Measurements from ENCODE around the gene LRRC2. TPM values are rescaled to one million over a fixed set of nuclear protein-coding genes. Genes with fewer than 3 reads are reported as not detected.

Gene LRRC2
- total RNA-seq, 4 donors from 2014 or later: 1.0 to 3.5 (median 3.3) TPM

DNA sequence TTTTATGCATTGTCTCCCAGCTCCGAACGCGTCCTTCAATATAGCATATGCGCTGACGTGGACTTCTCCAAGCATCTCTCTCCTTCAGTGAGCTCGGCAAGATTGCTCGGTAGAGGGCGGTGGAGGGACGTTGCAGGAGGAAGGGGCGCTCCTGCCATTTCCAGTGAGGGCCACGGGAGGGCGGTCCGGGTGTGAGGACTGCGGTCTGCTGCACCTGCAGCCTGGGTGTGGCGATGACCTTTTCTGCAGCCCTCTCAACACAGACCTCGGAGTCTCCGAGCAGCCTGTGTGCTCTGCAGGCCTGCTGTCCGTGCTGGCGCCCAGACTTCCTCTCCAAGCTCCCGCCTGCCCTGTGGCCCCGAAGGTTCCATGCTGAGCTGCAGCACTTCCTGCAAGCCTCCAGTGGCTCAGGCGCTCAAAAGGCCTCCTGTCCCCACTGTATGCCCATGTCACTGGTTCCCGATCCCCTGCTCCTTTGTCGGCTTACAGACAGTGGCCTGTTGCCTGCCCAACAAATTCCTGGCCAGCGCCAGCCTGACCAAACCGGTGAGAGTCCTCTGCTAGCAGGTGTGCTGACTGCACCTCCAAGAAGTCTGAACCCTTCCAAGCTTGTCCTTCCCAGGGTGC is 77.3 kb downstream of the LRRC2 start:
- peak; percentile 89 to 97 for DNase-seq (ENCODE audit: low spot score in 2 of 2)
- TF ChIP-seq, protein P1, sequence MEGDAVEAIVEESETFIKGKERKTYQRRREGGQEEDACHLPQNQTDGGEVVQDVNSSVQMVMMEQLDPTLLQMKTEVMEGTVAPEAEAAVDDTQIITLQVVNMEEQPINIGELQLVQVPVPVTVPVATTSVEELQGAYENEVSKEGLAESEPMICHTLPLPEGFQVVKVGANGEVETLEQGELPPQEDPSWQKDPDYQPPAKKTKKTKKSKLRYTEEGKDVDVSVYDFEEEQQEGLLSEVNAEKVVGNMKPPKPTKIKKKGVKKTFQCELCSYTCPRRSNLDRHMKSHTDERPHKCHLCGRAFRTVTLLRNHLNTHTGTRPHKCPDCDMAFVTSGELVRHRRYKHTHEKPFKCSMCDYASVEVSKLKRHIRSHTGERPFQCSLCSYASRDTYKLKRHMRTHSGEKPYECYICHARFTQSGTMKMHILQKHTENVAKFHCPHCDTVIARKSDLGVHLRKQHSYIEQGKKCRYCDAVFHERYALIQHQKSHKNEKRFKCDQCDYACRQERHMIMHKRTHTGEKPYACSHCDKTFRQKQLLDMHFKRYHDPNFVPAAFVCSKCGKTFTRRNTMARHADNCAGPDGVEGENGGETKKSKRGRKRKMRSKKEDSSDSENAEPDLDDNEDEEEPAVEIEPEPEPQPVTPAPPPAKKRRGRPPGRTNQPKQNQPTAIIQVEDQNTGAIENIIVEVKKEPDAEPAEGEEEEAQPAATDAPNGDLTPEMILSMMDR (IDR thresholded peaks at IDR 0.05): peak in 1 of 3 donors; percentile 94
- TF ChIP-seq POLR2A (IDR thresholded peaks at IDR 0.05): no peak
- no peak overlapping the region for H3K4me3 ChIP-seq (ENCODE audit: low read depth, poor library complexity, severe bottlenecking)
- intact Hi-C loops (cut with DNase I; ENCODE audit: low total_unique reads): loop anchor here (10.0 kb wide), 1 partner anchor 146 kb away; no protein-coding TSS in a partner anchor
- 12 to 19% methylated on average over 22 to 26 of the region's 26 CpGs for WGBS, 2 donors

DNA sequence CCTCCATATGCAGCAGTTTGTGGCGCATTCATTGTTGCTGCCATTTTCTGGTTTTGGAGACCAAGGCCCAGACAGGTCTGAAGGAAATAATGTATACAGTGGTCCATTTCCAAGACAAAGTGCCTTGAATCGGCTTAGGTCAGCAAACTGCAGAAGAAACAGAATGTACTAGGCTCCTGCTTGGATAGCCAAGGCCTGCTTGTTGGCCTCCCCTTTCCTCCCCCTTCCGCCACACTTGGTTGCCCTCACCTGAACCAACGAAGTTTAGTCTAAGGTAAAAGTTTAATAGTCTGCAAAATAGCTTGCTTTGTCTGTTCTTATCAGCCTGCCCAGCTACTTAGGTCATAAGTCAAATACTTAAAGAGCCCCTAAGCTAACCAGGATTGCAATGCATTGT is 80.3 kb downstream of the LRRC2 start:
- H3K4me3 ChIP-seq (ENCODE audit: low read depth, poor library complexity, severe bottlenecking): no peak overlapping the region
- intact Hi-C loops (cut with DNase I; ENCODE audit: low total_unique reads): loop anchor here (10.0 kb wide), 1 partner anchor 149 kb away; no protein-coding TSS in a partner anchor
- DNase-seq (ENCODE audit: low spot score in 2 of 2): peak in 1 of 2 donors; percentile 3
- TF ChIP-seq, protein P1 (IDR thresholded peaks at IDR 0.05): no peak
- TF ChIP-seq POLR2A (IDR thresholded peaks at IDR 0.05): no peak
- 90 to 95% methylated on average over 4 of the region's 4 CpGs for WGBS, 2 donors

DNA sequence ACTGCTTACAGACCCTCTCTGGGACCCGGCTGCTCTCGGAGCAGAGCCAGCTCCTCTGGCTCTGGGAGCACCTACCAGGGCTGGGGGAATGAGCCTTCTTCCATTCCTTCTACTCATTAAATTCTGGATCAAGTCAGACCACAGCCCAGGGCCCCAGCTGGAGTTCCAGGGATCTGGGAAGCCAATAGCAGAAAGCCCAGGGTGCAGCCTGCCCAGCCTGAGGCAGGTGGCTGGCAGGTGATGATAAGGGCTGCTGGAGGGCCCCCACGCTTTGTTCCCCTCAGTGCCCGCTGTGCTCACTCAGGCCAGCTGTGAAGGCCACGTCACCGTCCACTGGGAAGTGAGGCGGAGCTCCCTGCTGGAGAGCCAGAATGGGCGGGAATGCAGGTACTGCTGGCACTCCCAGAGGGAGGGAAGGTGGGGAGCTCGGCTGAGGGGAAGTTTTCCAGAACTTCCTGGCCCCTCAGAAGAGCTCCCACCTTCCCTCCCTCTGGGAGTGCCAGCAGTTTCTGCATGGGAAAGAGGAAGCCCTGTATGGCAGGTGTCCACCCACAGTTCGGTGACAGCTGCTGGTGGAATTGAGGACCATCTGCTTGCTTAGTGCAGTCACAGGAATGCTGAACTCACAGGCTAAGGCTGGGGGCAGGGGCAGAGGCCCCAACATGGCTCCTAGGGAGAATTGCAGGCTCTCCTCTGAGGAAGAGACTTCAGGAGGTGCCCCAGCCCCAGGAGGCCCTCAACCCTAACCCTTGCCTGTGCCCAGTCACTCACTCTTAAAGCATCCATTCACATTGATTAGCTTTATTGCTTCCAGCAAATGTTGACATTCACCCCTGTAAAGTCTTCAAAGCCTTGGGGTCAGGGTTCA is 81.0 kb downstream of the LRRC2 start:
- intact Hi-C loops (cut with DNase I; ENCODE audit: low total_unique reads): loop anchor here (10.0 kb wide), 1 partner anchor 150 kb away; no protein-coding TSS in a partner anchor
- TF ChIP-seq, protein P1 (IDR thresholded peaks at IDR 0.05): no peak
- no peak for TF ChIP-seq POLR2A (IDR thresholded peaks at IDR 0.05)
- 79 to 82% methylated on average over 5 to 9 of the region's 10 CpGs for whole genome bisulfite sequencing, 2 donors
- no peak overlapping the region for H3K4me3 ChIP-seq (ENCODE audit: low read depth, poor library complexity, severe bottlenecking)
- DNase-seq (ENCODE audit: low spot score in 2 of 2): peak in 1 of 2 donors; percentile 54

DNA sequence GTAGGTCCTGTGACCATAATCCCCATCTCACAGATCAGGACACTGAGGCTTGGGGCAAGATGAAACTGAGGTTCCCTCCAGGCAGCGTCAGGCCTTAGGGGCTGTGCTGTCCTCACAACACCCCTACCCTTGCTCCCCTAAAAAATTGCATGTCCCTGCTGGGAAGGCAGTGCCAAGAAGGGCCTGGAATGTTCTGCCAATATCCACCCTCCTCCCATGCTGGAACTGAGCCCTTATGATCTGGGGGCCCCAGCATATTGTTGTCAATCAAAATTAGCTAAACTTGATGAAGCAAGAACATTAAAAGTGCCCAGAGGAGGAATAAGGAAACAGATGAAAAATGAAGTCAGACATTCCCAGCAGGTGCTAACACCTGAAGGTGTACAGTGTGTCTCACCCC is 81.7 kb downstream of the LRRC2 start:
- peak in 1 of 2 donors; percentile 23 for DNase-seq (ENCODE audit: low spot score in 2 of 2)
- 83 to 92% methylated on average over 1 of the region's 1 CpG for WGBS, 2 donors
- intact Hi-C loops (cut with DNase I; ENCODE audit: low total_unique reads): loop anchor here (10.0 kb wide), 1 partner anchor 150 kb away; no protein-coding TSS in a partner anchor
- TF ChIP-seq POLR2A (IDR thresholded peaks at IDR 0.05): no peak
- TF ChIP-seq, protein P1 (IDR thresholded peaks at IDR 0.05): no peak
- no peak overlapping the region for H3K4me3 ChIP-seq (ENCODE audit: low read depth, poor library complexity, severe bottlenecking)

DNA sequence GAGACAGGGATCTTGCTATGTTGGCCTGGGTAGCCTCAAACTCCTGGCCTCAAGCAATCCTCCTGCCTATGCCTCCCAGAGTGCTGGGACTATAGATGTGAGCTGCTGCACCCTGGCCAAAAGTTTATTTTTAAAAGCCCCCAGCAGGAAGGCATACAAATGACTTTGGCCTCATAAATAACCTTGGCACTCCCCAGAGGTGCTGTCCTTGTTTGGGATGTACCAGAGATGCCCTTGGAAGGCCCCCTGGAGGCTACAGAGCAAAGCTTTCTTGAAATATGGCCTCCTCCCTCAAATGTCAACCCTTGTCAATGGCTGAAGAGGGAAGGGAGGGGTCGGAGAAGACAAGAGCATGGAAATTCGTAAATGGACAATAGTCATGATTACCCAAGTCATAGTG is 82.3 kb downstream of the LRRC2 start:
- 91 to 92% methylated on average over 2 of the region's 2 CpGs for WGBS, 2 donors
- TF ChIP-seq, protein P1 (IDR thresholded peaks at IDR 0.05): no peak
- no peak for TF ChIP-seq POLR2A (IDR thresholded peaks at IDR 0.05)

More for the DNA sequence above, 82.3 kb downstream of the LRRC2 start:
- DNase-seq (ENCODE audit: low spot score in 2 of 2): no peak
- intact Hi-C loops (cut with DNase I; ENCODE audit: low total_unique reads): loop anchor here (10.0 kb wide), 1 partner anchor 151 kb away; no protein-coding TSS in a partner anchor
- H3K4me3 ChIP-seq (ENCODE audit: low read depth, poor library complexity, severe bottlenecking): no peak overlapping the region
